HCT116 (cell line): ENCODE data around the gene TPPP3. TPM values are rescaled to one million over a fixed set of nuclear protein-coding genes. Genes with fewer than 3 reads are reported as not detected.

Experiments used
- ATAC-seq: fragments of 200-7000 bp; cut with Tn5 transposase; 2 replicates; pipeline ENCODE4 v1.9.1; 2020; ENCODE audit warnings: mild to moderate bottlenecking, moderate library complexity
- BruUV-seq: library from RNA; stranded (reverse); fragments of 400-500 nt; replicated peaks from 2 replicates; lab custom pipeline; 2021; lab: Mats Ljungman, UMichigan
- CTCF ChIA-PET: fragments of 300-600 bp; sonication (Branson Sonifier 250); formaldehyde crosslinking; loops from one replicate; lab custom pipeline; 2021; ENCODE audit warnings: antibody characterized with exemption; lab: Charles Lee
- POLR2A ChIA-PET: fragments of 300-600, 350-600 bp; sonication (Branson Sonifier 250); formaldehyde crosslinking; loops from one replicate; lab custom pipeline; 2021; ENCODE audit warnings: antibody characterized with exemption; lab: Charles Lee
- RAD21 ChIA-PET, 2 experiments: fragments of 300-600 bp; sonication (Branson Sonifier 250); formaldehyde crosslinking; loops; one replicate each; lab custom pipeline; 2023; ENCODE audit warnings: low total read pairs in 2 of 2; ENCODE audit not compliant: uncharacterized antibody in 2 of 2, unreplicated experiment in 2 of 2, low non-redundant PET in 1 of 2; lab: Charles Lee
- DNase-seq: peaks from one replicate; pipeline ENCODE4 v3.0.0-alpha.2; 2010; ENCODE audit warnings: low read depth, low spot score
- H2AFZ ChIP-seq: fragments of 200-600 bp; shearing (Covaris generic), sonication (generic); 2 replicates; pipeline ENCODE4 v1.6.1; 2017; ENCODE audit warnings: low read depth, mixed run types, mixed read lengths, antibody characterized with exemption, low read length; ENCODE audit not compliant: poor library complexity, severe bottlenecking
- H3K27ac ChIP-seq: 2 replicates; pipeline ENCODE4 v1.5.1; 2012; ENCODE audit warnings: low read depth, low read length
- H3K27me3 ChIP-seq: fragments of 200-600 bp; sonication (generic); 2 replicates; pipeline ENCODE4 v1.6.1; 2016; ENCODE audit warnings: mixed run types, low read length, mixed read lengths; ENCODE audit not compliant: insufficient read depth
- H3K36me3 ChIP-seq, 2 experiments: fragments of 200-500 bp in 1 of 2; fragments of 200-600 bp in 1 of 2; sonication (Bioruptor generic) in 1 of 2; sonication (generic) in 1 of 2; 2 replicates each; pipeline versions ENCODE4 v1.5.1 to v1.6.1; 2014 to 2016; ENCODE audit warnings: low read length in 2 of 2, inconsistent platforms in 1 of 2, mixed read lengths in 1 of 2, mixed run types in 1 of 2; ENCODE audit not compliant: insufficient read depth in 2 of 2, control insufficient read depth in 1 of 2
- H3K4me1 ChIP-seq, 2 experiments: fragments of 200-600 bp in 1 of 2; sonication (generic) in 1 of 2; 2 replicates each; pipeline versions ENCODE4 v1.5.1 to v1.6.1; 2012 to 2017; ENCODE audit warnings: low read length in 2 of 2, inconsistent platforms in 1 of 2, mild to moderate bottlenecking in 1 of 2, mixed read lengths in 1 of 2, mixed run types in 1 of 2, moderate library complexity in 1 of 2; ENCODE audit not compliant: insufficient read depth in 2 of 2, control insufficient read depth in 1 of 2
- H3K4me2 ChIP-seq: fragments of 200-600 bp; sonication (generic); 2 replicates; pipeline ENCODE4 v1.6.1; 2017; ENCODE audit warnings: mixed run types, low read length, mixed read lengths
- H3K4me3 ChIP-seq, 2 experiments: fragments of 200-600 bp in 1 of 2; sonication (generic) in 1 of 2; replicated peaks in 1 of 2; 2 replicates each; pipeline ENCODE4 v1.5.1; 2011 to 2016; ENCODE audit warnings: low read length in 2 of 2, control low read depth in 1 of 2, low read depth in 1 of 2, mild to moderate bottlenecking in 1 of 2, mixed read lengths in 1 of 2, mixed run types in 1 of 2
- H3K79me2 ChIP-seq: fragments of 200-600 bp; sonication (generic); 2 replicates; pipeline ENCODE4 v1.6.1; 2017; ENCODE audit warnings: mild to moderate bottlenecking, mixed run types, low read length, moderate library complexity, mixed read lengths; ENCODE audit not compliant: insufficient read depth
- H3K9ac ChIP-seq: fragments of 200-600 bp; sonication (generic); 2 replicates; pipeline ENCODE4 v1.6.1; 2016; ENCODE audit warnings: low read length, mixed read lengths
- H3K9me2 ChIP-seq: fragments of 200-600 bp; sonication (generic), shearing (Covaris generic); 2 replicates; pipeline ENCODE4 v1.6.1; 2017; ENCODE audit warnings: mixed run types, mild to moderate bottlenecking, moderate library complexity; ENCODE audit not compliant: insufficient read depth
- H3K9me3 ChIP-seq, 2 experiments: fragments of 200-500 bp in 1 of 2; fragments of 200-600 bp in 1 of 2; sonication (Bioruptor generic) in 1 of 2; sonication (generic) in 1 of 2; 2 replicates each; pipeline ENCODE4 v1.6.1; 2014 to 2017; ENCODE audit warnings: low read length in 2 of 2, mixed read lengths in 2 of 2, inconsistent platforms in 1 of 2, low read depth in 1 of 2, mild to moderate bottlenecking in 1 of 2, mixed run types in 1 of 2, moderate library complexity in 1 of 2; ENCODE audit not compliant: control insufficient read depth in 1 of 2, insufficient read depth in 1 of 2
- H4K20me1 ChIP-seq: fragments of 200-600 bp; sonication (generic), shearing (Covaris generic); 2 replicates; pipeline ENCODE4 v1.6.1; 2017; ENCODE audit warnings: mixed run types, mild to moderate bottlenecking, moderate library complexity; ENCODE audit not compliant: insufficient read depth
- CBX3 ChIP-seq: IDR thresholded peaks from 2 replicates; pipeline ENCODE4 v1.6.1; 2012; ENCODE audit warnings: low read depth
- CEBPB ChIP-seq: IDR thresholded peaks from 2 replicates; pipeline ENCODE4 v1.6.1; 2012; ENCODE audit warnings: low read depth
- EGR1 ChIP-seq: IDR thresholded peaks from 2 replicates; pipeline ENCODE4 v1.6.1; 2012; ENCODE audit warnings: low read depth
- FOSL1 ChIP-seq: IDR thresholded peaks from 2 replicates; pipeline ENCODE4 v1.6.1; 2012; ENCODE audit warnings: low read depth
- POLR2A ChIP-seq: IDR thresholded peaks from 2 replicates; pipeline ENCODE4 v1.7.0; 2011; ENCODE audit warnings: borderline replicate concordance; ENCODE audit not compliant: insufficient read depth, insufficient read length; ENCODE audit errors: extremely low read depth
- RAD21 ChIP-seq: IDR thresholded peaks from 2 replicates; pipeline ENCODE4 v1.6.1; 2012; ENCODE audit warnings: low read depth, mild to moderate bottlenecking
- SP1 ChIP-seq: IDR thresholded peaks from 2 replicates; pipeline ENCODE4 v1.6.1; 2012; ENCODE audit warnings: low read depth
- TCF7L2 ChIP-seq: IDR thresholded peaks from 2 replicates; pipeline ENCODE4 v1.7.0; 2011; ENCODE audit warnings: borderline replicate concordance, inconsistent platforms; ENCODE audit not compliant: insufficient read depth, insufficient read length; ENCODE audit errors: extremely low read depth
- YY1 ChIP-seq: IDR thresholded peaks from 2 replicates; pipeline ENCODE4 v1.6.1; 2011; ENCODE audit warnings: low read length, low read depth, moderate library complexity, mild to moderate bottlenecking; ENCODE audit not compliant: insufficient replicate concordance; ENCODE audit errors: extremely low read depth
- ZFX ChIP-seq: fragments of 450-650 bp; IDR thresholded peaks from 2 replicates; pipeline ENCODE4 v1.6.1; 2017
- intact Hi-C: fragments of 100-400 bp; cut with micrococcal nuclease; formaldehyde crosslinking; loops from 2 replicates; pipeline ENCODE4 v1.10.0; 2022
- total RNA-seq: library from RNA; stranded (reverse); gene quantifications from one replicate; pipeline ENCODE4 v1.2.1, GENCODE V29; 2021; ENCODE audit not compliant: unreplicated experiment
- TF ChIP-seq, protein P1 (sequence below): IDR thresholded peaks from 2 replicates; pipeline ENCODE4 v1.6.1; 2012
- TF ChIP-seq, protein P2 (sequence below): IDR thresholded peaks from 2 replicates; pipeline ENCODE4 v1.6.1; 2012; ENCODE audit warnings: low read depth
- TF ChIP-seq, protein P3 (sequence below), 3 experiments: fragments of 200-600 bp in 1 of 3; sonication (generic) in 1 of 3; IDR thresholded peaks in 2 of 3; conservative IDR thresholded peaks in 1 of 3; 2 replicates each; pipeline ENCODE4 v1.5.1; 2012 to 2017; ENCODE audit warnings: low read depth in 2 of 3, low read length in 2 of 3, antibody characterized with exemption in 1 of 3, borderline replicate concordance in 1 of 3, control low read depth in 1 of 3, mild to moderate bottlenecking in 1 of 3, mixed read lengths in 1 of 3, mixed run types in 1 of 3, moderate library complexity in 1 of 3; ENCODE audit not compliant: insufficient read depth in 1 of 3

TPPP3 gene
- total RNA-seq, 1 experiment from 2014 or later: 1.2 TPM

DNA sequence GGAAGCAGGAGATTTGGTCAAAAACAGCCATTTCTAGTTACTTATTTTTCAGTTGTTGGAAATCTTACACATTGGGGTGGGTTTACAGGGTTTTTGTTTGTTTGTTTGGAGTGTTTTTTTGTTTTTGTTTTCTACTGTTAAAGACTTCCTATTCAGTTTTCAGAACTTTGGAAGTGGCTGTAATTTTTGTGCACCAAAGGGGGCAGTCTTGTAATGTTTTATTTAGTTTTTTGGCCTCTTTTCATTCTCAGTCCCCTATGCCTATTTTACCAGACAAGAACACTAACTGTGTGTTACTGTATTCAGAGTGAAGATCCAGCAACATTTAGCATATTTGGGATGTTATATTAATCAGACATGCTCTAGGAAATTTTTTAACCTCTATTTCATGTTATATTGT is 20.6 kb downstream of the TPPP3 start:
- Histone ChIP-seq H3K36me3 (no peaks in the 10 kb centered on the region), H3K27me3 (no peaks in the 10 kb centered on the region), H3K27ac (no peak overlapping the region), H3K9me3 (no peaks in the 10 kb centered on the region), H4K20me1 (no peaks in the 10 kb centered on the region), H3K4me2 (no peak overlapping the region), H3K4me1 (no peaks in the 10 kb centered on the region), H3K4me3 (no peak overlapping the region)
- DNase-seq: peak; percentile 12
- intact Hi-C loops: loop anchor here (1.0 kb wide), 2 partner anchors 75 to 93 kb away; no protein-coding TSS in a partner anchor
- peak; percentile 69 for ATAC-seq
- ChIA-PET POLR2A (no interaction called here), RAD21 (no interaction called here)
- TF ChIP-seq TCF7L2: no peak
- no peak for TF ChIP-seq POLR2A
- TF ChIP-seq, protein P1, sequence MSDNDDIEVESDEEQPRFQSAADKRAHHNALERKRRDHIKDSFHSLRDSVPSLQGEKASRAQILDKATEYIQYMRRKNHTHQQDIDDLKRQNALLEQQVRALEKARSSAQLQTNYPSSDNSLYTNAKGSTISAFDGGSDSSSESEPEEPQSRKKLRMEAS: no peak
- TF ChIP-seq CEBPB: no peak
- no peak for TF ChIP-seq ZFX
- no peak for TF ChIP-seq YY1
- TF ChIP-seq EGR1: no peak
- TF ChIP-seq RAD21: peak; percentile 75
- TF ChIP-seq, protein P2, sequence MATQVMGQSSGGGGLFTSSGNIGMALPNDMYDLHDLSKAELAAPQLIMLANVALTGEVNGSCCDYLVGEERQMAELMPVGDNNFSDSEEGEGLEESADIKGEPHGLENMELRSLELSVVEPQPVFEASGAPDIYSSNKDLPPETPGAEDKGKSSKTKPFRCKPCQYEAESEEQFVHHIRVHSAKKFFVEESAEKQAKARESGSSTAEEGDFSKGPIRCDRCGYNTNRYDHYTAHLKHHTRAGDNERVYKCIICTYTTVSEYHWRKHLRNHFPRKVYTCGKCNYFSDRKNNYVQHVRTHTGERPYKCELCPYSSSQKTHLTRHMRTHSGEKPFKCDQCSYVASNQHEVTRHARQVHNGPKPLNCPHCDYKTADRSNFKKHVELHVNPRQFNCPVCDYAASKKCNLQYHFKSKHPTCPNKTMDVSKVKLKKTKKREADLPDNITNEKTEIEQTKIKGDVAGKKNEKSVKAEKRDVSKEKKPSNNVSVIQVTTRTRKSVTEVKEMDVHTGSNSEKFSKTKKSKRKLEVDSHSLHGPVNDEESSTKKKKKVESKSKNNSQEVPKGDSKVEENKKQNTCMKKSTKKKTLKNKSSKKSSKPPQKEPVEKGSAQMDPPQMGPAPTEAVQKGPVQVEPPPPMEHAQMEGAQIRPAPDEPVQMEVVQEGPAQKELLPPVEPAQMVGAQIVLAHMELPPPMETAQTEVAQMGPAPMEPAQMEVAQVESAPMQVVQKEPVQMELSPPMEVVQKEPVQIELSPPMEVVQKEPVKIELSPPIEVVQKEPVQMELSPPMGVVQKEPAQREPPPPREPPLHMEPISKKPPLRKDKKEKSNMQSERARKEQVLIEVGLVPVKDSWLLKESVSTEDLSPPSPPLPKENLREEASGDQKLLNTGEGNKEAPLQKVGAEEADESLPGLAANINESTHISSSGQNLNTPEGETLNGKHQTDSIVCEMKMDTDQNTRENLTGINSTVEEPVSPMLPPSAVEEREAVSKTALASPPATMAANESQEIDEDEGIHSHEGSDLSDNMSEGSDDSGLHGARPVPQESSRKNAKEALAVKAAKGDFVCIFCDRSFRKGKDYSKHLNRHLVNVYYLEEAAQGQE: no peak
- no peak for TF ChIP-seq SP1
- no peak for TF ChIP-seq CBX3
- TF ChIP-seq, protein P3, sequence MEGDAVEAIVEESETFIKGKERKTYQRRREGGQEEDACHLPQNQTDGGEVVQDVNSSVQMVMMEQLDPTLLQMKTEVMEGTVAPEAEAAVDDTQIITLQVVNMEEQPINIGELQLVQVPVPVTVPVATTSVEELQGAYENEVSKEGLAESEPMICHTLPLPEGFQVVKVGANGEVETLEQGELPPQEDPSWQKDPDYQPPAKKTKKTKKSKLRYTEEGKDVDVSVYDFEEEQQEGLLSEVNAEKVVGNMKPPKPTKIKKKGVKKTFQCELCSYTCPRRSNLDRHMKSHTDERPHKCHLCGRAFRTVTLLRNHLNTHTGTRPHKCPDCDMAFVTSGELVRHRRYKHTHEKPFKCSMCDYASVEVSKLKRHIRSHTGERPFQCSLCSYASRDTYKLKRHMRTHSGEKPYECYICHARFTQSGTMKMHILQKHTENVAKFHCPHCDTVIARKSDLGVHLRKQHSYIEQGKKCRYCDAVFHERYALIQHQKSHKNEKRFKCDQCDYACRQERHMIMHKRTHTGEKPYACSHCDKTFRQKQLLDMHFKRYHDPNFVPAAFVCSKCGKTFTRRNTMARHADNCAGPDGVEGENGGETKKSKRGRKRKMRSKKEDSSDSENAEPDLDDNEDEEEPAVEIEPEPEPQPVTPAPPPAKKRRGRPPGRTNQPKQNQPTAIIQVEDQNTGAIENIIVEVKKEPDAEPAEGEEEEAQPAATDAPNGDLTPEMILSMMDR (IDR thresholded peaks at IDR 0.05 in 2 of 3, conservative IDR thresholded peaks at IDR 0.05 in 1 of 3; ENCODE audit: borderline replicate concordance in 1 of 3, insufficient read depth in 1 of 3, low read depth in 2 of 3, low read length in 2 of 3): peak; percentile 38 to 83 (median 64); a peak in 5 of 6 replicates
- TF ChIP-seq FOSL1: no peak
- TF ChIP-seq, all 23 proteins: peak for 2
- BruUV-seq: no TSS peak
- H3K79me2 ChIP-seq: no peaks in the 10 kb centered on the region
- peak overlapping the region; percentile 95 for H2AFZ ChIP-seq
- CTCF ChIA-PET: interaction anchor here (1.6 kb wide), 1 partner anchor 75 kb away, joined by 3 read pairs; no protein-coding TSS in a partner anchor
- H3K9ac ChIP-seq: no peak overlapping the region
- no peaks in the 10 kb centered on the region for H3K9me2 ChIP-seq
